ENCODE results near the gene TMEM145.
"Not testable (repeated sequence)": the region's sequence is repeated elsewhere in the genome, so short reads cannot be mapped to it uniquely, and the experiment has no call there.

TMEM145 gene

GRCh38 chr19:42313096-42313839 is at the start of gene TMEM145:
Gene TMEM145, plus strand, starts transcription at chr19:42313309. Its CDS starts 68 bp downstream, at chr19:42313377.
- no peak for DNase-seq

- not testable (repeated sequence) for DNase-seq
Observed at GRCh38 chr19:42266105-42266504, 47.0 kb upstream of the TMEM145 start.

GRCh38 chr19:42266928-42267603 is 46.0 kb upstream of the TMEM145 start:
- DNase-seq: not testable (repeated sequence)

GRCh38 chr19:42267644-42268141 is 45.4 kb upstream of the TMEM145 start:
- no peak for DNase-seq

GRCh38 chr19:42268142-42268703 is 44.9 kb upstream of the TMEM145 start:
- DNase-seq: peak; percentile 100

GRCh38 chr19:42268704-42269477 is 44.2 kb upstream of the TMEM145 start, which contains the start of gene CIC:
Gene CIC, plus strand, starts transcription at chr19:42269252. Its CDS starts 2,532 bp downstream, at chr19:42271784.
- peak; percentile 100 for DNase-seq

- no peak for DNase-seq
Observed at GRCh38 chr19:42269478-42270345, 43.4 kb upstream of the TMEM145 start.

- DNase-seq: peak; percentile 75
Observed at GRCh38 chr19:42270346-42271044, 42.6 kb upstream of the TMEM145 start.

- DNase-seq: no peak
Observed at GRCh38 chr19:42271045-42271419, 42.1 kb upstream of the TMEM145 start.

- DNase-seq: no peak
Observed at GRCh38 chr19:42271861-42272534, 41.1 kb upstream of the TMEM145 start.

GRCh38 chr19:42272535-42272897 is 40.6 kb upstream of the TMEM145 start:
- DNase-seq: no peak

- no peak for DNase-seq
Observed at GRCh38 chr19:42272989-42273406, 40.1 kb upstream of the TMEM145 start.

GRCh38 chr19:42273407-42274064 is 39.6 kb upstream of the TMEM145 start:
- DNase-seq: no peak

- DNase-seq: no peak
Observed at GRCh38 chr19:42274065-42274682, 38.9 kb upstream of the TMEM145 start.

GRCh38 chr19:42275103-42275502 is 38.0 kb upstream of the TMEM145 start:
- DNase-seq: no peak

- no peak for DNase-seq
Observed at GRCh38 chr19:42275517-42275916, 37.6 kb upstream of the TMEM145 start.

- DNase-seq: no peak
Observed at GRCh38 chr19:42276284-42276683, 36.8 kb upstream of the TMEM145 start.

GRCh38 chr19:42276821-42277220 is 36.3 kb upstream of the TMEM145 start:
- no peak for DNase-seq

GRCh38 chr19:42277821-42278451 is 35.2 kb upstream of the TMEM145 start:
- no peak for DNase-seq
